Mesenchymal stem cell (in vitro differentiated cells and primary cell): ENCODE results near the gene SLC10A3.

Source experiments
- DNase-seq: peaks from one replicate; pipeline ENCODE4 v3.0.0-alpha.2; 2013
- H2AFZ ChIP-seq: one replicate; pipeline ENCODE4 v1.6.1; 2013; ENCODE audit warnings: low read depth, mild to moderate bottlenecking, control low read depth, inconsistent platforms, low read length, moderate library complexity
- H2AK5ac ChIP-seq: 2 replicates; pipeline ENCODE4 v1.6.1; 2013; ENCODE audit warnings: low read length, moderate library complexity, mild to moderate bottlenecking, inconsistent platforms; ENCODE audit not compliant: severe bottlenecking
- H2BK120ac ChIP-seq: one replicate; pipeline ENCODE4 v1.6.1; 2013; ENCODE audit warnings: low read depth, mild to moderate bottlenecking, inconsistent platforms, low read length, moderate library complexity
- H2BK12ac ChIP-seq, 2 experiments: one replicate each; pipeline ENCODE4 v1.6.1; 2013; ENCODE audit warnings: inconsistent platforms in 2 of 2, low read length in 2 of 2, mild to moderate bottlenecking in 2 of 2, moderate library complexity in 2 of 2, control low read depth in 1 of 2
- H2BK15ac ChIP-seq: one replicate; pipeline ENCODE4 v1.6.1; 2013; ENCODE audit warnings: mild to moderate bottlenecking, low read depth, inconsistent platforms; ENCODE audit not compliant: poor library complexity, severe bottlenecking
- H2BK5ac ChIP-seq: 2 replicates; pipeline ENCODE4 v1.6.1; 2013; ENCODE audit warnings: low read depth, mild to moderate bottlenecking, low read length, control low read depth, inconsistent platforms; ENCODE audit not compliant: poor library complexity, severe bottlenecking
- H3K14ac ChIP-seq, 2 experiments: one replicate each; pipeline ENCODE4 v1.6.1; 2013; ENCODE audit warnings: inconsistent platforms in 2 of 2, low read length in 2 of 2, control low read depth in 1 of 2, mild to moderate bottlenecking in 1 of 2, moderate library complexity in 1 of 2
- H3K18ac ChIP-seq, 2 experiments: one replicate each; pipeline ENCODE4 v1.6.1; 2013; ENCODE audit warnings: inconsistent platforms in 2 of 2, low read length in 2 of 2, control low read depth in 1 of 2, low read depth in 1 of 2, mild to moderate bottlenecking in 1 of 2
- H3K23ac ChIP-seq, 2 experiments: one replicate each; pipeline ENCODE4 v1.6.1; 2013; ENCODE audit warnings: inconsistent platforms in 2 of 2, low read length in 2 of 2, mild to moderate bottlenecking in 2 of 2, moderate library complexity in 2 of 2, control low read depth in 1 of 2
- H3K27ac ChIP-seq: 2 replicates; pipeline ENCODE4 v1.5.1; 2013; ENCODE audit warnings: mild to moderate bottlenecking, moderate library complexity, low read length, control low read depth, inconsistent platforms; ENCODE audit not compliant: poor library complexity, severe bottlenecking
- H3K27me3 ChIP-seq, 2 experiments: 2 replicates each; pipeline versions ENCODE4 v1.6.1 to v1.7.0; 2013; ENCODE audit warnings: low read length in 2 of 2, mild to moderate bottlenecking in 2 of 2, moderate library complexity in 2 of 2, control low read depth in 1 of 2, inconsistent platforms in 1 of 2; ENCODE audit not compliant: control insufficient read depth in 1 of 2, insufficient read depth in 1 of 2
- H3K36me3 ChIP-seq, 2 experiments: 2 replicates each; pipeline versions ENCODE4 v1.6.1 to v1.7.0; 2013; ENCODE audit warnings: low read length in 2 of 2, control low read depth in 1 of 2, inconsistent platforms in 1 of 2, low read depth in 1 of 2, mild to moderate bottlenecking in 1 of 2; ENCODE audit not compliant: insufficient read depth in 2 of 2, control insufficient read depth in 1 of 2
- H3K4ac ChIP-seq, 2 experiments: one replicate each; pipeline ENCODE4 v1.6.1; 2013; ENCODE audit warnings: inconsistent platforms in 2 of 2, low read length in 2 of 2, mild to moderate bottlenecking in 2 of 2, moderate library complexity in 2 of 2, control low read depth in 1 of 2, low read depth in 1 of 2
- H3K4me1 ChIP-seq: 2 replicates; pipeline ENCODE4 v1.6.1; 2013; ENCODE audit warnings: low read depth, low read length, control low read depth; ENCODE audit not compliant: control insufficient read depth, insufficient read depth
- H3K4me2 ChIP-seq: 2 replicates; pipeline ENCODE4 v1.6.1; 2013; ENCODE audit warnings: low read length, mild to moderate bottlenecking, inconsistent platforms; ENCODE audit not compliant: poor library complexity, severe bottlenecking
- H3K4me3 ChIP-seq, 2 experiments: 2 replicates each; pipeline versions ENCODE4 v1.5.1 to v1.7.0; 2013; ENCODE audit warnings: low read length in 2 of 2, mild to moderate bottlenecking in 2 of 2, control low read depth in 1 of 2, low read depth in 1 of 2; ENCODE audit not compliant: insufficient read depth in 1 of 2
- H3K79me1 ChIP-seq: replicated peaks from 2 replicates; pipeline ENCODE4 v1.6.1; 2013; ENCODE audit warnings: mild to moderate bottlenecking, control low read depth, low read length, inconsistent platforms; ENCODE audit not compliant: poor library complexity, severe bottlenecking
- H3K9ac ChIP-seq: 2 replicates; pipeline ENCODE4 v1.7.0; 2013; ENCODE audit warnings: mild to moderate bottlenecking, low read length, moderate library complexity
- H3K9me3 ChIP-seq: 2 replicates; pipeline ENCODE4 v1.7.0; 2013; ENCODE audit warnings: mild to moderate bottlenecking, low read length; ENCODE audit not compliant: control insufficient read depth
- H4K8ac ChIP-seq: one replicate; pipeline ENCODE4 v1.6.1; 2013; ENCODE audit warnings: inconsistent platforms, mild to moderate bottlenecking, low read length, moderate library complexity
- H4K91ac ChIP-seq: one replicate; pipeline ENCODE4 v1.6.1; 2013; ENCODE audit warnings: mild to moderate bottlenecking, low read length, inconsistent platforms
- WGBS: methylation state at CpG from one replicate; pipeline ENCODE4 v1.1.7; 2013; ENCODE audit warnings: mixed read lengths; 5-methylcytosine and 5-hydroxymethylcytosine counted together

Gene SLC10A3

GRCh38 chrX:154484255-154485149 is 5.9 kb downstream of the SLC10A3 start:
- Histone ChIP-seq H3K18ac (no peak overlapping the region), H3K4me3 (no peak overlapping the region), H3K14ac (no peak overlapping the region), H4K91ac (no peak overlapping the region), H2AK5ac (no peak overlapping the region), H2BK5ac (no peak overlapping the region), H4K8ac (peak overlapping the region; percentile 41), H2BK15ac (peak overlapping the region; percentile 28), H3K4me2 (no peak overlapping the region), H3K23ac (peak overlapping the region in 1 of 2 experiments; percentile 48), H3K4me1 (peaks cover 26% of the 10 kb centered on the region), H3K36me3 (peaks cover 33 to 41% of the 10 kb centered on the region in 2 experiments), H3K27me3 (peaks cover 0 to 12% of the 10 kb centered on the region in 2 experiments), H3K79me1 (peaks cover 16% of the 10 kb centered on the region), H3K9me3 (no peaks in the 10 kb centered on the region), H2BK120ac (no peak overlapping the region), H3K27ac (no peak overlapping the region), H2AFZ (no peak overlapping the region), H3K4ac (no peak overlapping the region), H3K9ac (no peak overlapping the region), H2BK12ac (no peak overlapping the region)
- 89% methylated on average over 15 of the region's 16 CpGs for WGBS
- DNase-seq, result no peak

- no peak overlapping the region for H3K4me2 ChIP-seq
- no peak overlapping the region for H4K8ac ChIP-seq
- 98% methylated on average over 7 of the region's 7 CpGs for WGBS
- H3K18ac ChIP-seq, result no peak overlapping the region
- peaks cover 14% of the 10 kb centered on the region for H3K79me1 ChIP-seq
- H2AK5ac ChIP-seq, result no peak overlapping the region
- no peak overlapping the region for H2BK120ac ChIP-seq
- H3K4me3 ChIP-seq, result no peak overlapping the region
- H3K4ac ChIP-seq, result no peak overlapping the region
- H3K23ac ChIP-seq, result peak overlapping the region in 1 of 2 experiments; percentile 50
- no peak overlapping the region for H4K91ac ChIP-seq
- H3K27ac ChIP-seq, result no peak overlapping the region
- no peak overlapping the region for H2BK5ac ChIP-seq
- H3K9me3 ChIP-seq, result no peaks in the 10 kb centered on the region
- H3K9ac ChIP-seq, result no peak overlapping the region
- H3K14ac ChIP-seq, result no peak overlapping the region
- H3K4me1 ChIP-seq, result peaks cover 27% of the 10 kb centered on the region
- DNase-seq, result no peak
- no peak overlapping the region for H2AFZ ChIP-seq
- no peak overlapping the region for H2BK12ac ChIP-seq
- H3K27me3 ChIP-seq, result peaks cover 0 to 12% of the 10 kb centered on the region in 2 experiments
- H2BK15ac ChIP-seq, result no peak overlapping the region
- H3K36me3 ChIP-seq, result peaks cover 27 to 32% of the 10 kb centered on the region in 2 experiments
Measured at GRCh38 chrX:154483325-154483724, 7.1 kb downstream of the SLC10A3 start.

GRCh38 chrX:154482786-154483185 is 7.6 kb downstream of the SLC10A3 start:
- no peak overlapping the region for H3K4me2 ChIP-seq
- H3K23ac ChIP-seq, result no peak overlapping the region
- no peak overlapping the region for H2BK12ac ChIP-seq
- H3K36me3 ChIP-seq, result peaks cover 22 to 27% of the 10 kb centered on the region in 2 experiments
- no peak overlapping the region for H2BK15ac ChIP-seq
- H2AFZ ChIP-seq, result no peak overlapping the region
- H4K91ac ChIP-seq, result no peak overlapping the region
- no peak overlapping the region for H3K9ac ChIP-seq
- H4K8ac ChIP-seq, result no peak overlapping the region
- H3K9me3 ChIP-seq, result no peaks in the 10 kb centered on the region
- no peak overlapping the region for H2AK5ac ChIP-seq
- no peak overlapping the region for H3K18ac ChIP-seq
- H2BK5ac ChIP-seq, result no peak overlapping the region
- peaks cover 0 to 12% of the 10 kb centered on the region in 2 experiments for H3K27me3 ChIP-seq
- H2BK120ac ChIP-seq, result no peak overlapping the region
- H3K4me3 ChIP-seq, result no peak overlapping the region
- no peak overlapping the region for H3K4ac ChIP-seq
- no peak for DNase-seq
- 98% methylated on average over 7 of the region's 7 CpGs for WGBS
- H3K4me1 ChIP-seq, result peaks cover 32% of the 10 kb centered on the region
- H3K14ac ChIP-seq, result no peak overlapping the region
- H3K27ac ChIP-seq, result no peak overlapping the region
- H3K79me1 ChIP-seq, result peaks cover 14% of the 10 kb centered on the region

GRCh38 chrX:154481911-154482601 is 8.4 kb downstream of the SLC10A3 start:
- Histone ChIP-seq H3K27ac (no peak overlapping the region), H4K91ac (no peak overlapping the region), H3K9me3 (no peaks in the 10 kb centered on the region), H2BK15ac (no peak overlapping the region), H4K8ac (no peak overlapping the region), H2BK12ac (no peak overlapping the region), H3K27me3 (peaks cover 0 to 12% of the 10 kb centered on the region in 2 experiments), H3K4ac (no peak overlapping the region), H2BK5ac (no peak overlapping the region), H3K18ac (no peak overlapping the region), H3K79me1 (peaks cover 11% of the 10 kb centered on the region), H2AK5ac (no peak overlapping the region), H2BK120ac (no peak overlapping the region), H3K14ac (no peak overlapping the region), H3K23ac (no peak overlapping the region), H3K4me1 (peaks cover 31% of the 10 kb centered on the region), H3K4me2 (no peak overlapping the region), H3K36me3 (peaks cover 18 to 22% of the 10 kb centered on the region in 2 experiments), H3K9ac (no peak overlapping the region), H2AFZ (no peak overlapping the region), H3K4me3 (no peak overlapping the region)
- no peak for DNase-seq
- WGBS, result 82% methylated on average over 12 of the region's 14 CpGs
